GM12873 (cell line): ENCODE measurements around the gene PLEKHD1.
A peak's percentile ranks its signal among the peaks of the same experiment; 100 is the strongest.

Source experiments
- TF ChIP-seq, protein P1 (sequence below): IDR thresholded peaks from 2 replicates; pipeline ENCODE4 v1.5.1; 2012; ENCODE audit warnings: low read depth, mild to moderate bottlenecking, moderate library complexity, low read length, control low read depth; ENCODE audit not compliant: insufficient read depth; ENCODE audit errors: missing control alignments

PLEKHD1 gene

GRCh38 chr14:69531135-69531534, 46.6 kb downstream of the PLEKHD1 start:
- TF ChIP-seq, protein P1, sequence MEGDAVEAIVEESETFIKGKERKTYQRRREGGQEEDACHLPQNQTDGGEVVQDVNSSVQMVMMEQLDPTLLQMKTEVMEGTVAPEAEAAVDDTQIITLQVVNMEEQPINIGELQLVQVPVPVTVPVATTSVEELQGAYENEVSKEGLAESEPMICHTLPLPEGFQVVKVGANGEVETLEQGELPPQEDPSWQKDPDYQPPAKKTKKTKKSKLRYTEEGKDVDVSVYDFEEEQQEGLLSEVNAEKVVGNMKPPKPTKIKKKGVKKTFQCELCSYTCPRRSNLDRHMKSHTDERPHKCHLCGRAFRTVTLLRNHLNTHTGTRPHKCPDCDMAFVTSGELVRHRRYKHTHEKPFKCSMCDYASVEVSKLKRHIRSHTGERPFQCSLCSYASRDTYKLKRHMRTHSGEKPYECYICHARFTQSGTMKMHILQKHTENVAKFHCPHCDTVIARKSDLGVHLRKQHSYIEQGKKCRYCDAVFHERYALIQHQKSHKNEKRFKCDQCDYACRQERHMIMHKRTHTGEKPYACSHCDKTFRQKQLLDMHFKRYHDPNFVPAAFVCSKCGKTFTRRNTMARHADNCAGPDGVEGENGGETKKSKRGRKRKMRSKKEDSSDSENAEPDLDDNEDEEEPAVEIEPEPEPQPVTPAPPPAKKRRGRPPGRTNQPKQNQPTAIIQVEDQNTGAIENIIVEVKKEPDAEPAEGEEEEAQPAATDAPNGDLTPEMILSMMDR: no peak

DNA sequence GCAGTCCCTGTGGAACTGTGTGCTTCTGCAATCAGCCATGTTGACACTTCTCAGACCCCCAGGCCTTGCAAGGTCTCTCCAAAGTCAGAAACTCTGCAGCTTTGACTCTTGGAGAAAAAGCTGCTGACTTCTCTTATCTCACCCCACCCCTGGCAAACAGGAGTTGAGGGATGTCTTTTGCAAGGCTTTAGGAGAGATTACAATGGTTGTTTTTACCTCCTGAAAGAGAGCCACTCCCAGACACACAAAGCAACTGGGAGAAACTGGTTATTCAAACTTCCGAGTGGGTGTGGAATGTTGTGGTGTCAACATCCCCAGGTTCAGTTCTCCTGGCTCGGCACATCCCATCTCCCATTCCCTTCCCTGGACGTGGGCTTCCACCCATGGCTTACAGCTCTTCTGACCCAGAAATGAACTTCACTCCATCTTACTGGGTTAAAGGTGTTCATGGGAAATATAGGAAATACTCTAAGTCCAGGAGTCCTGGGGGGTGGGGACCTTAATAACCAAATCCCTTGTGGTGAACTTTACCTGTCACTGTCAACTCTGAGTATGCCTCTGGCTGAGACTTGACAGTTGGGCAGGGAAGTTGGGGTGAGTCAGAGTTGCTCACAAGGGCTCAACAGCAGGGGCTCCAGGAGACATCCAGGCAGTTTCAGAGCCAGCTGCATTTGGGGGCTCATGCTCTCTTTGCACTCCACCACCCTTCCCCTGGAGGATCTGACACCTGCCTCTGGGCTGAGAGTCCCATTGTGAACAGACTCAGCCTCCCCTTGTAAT, 48.2 kb downstream of the PLEKHD1 start:
- TF ChIP-seq, protein P1: no peak

DNA sequence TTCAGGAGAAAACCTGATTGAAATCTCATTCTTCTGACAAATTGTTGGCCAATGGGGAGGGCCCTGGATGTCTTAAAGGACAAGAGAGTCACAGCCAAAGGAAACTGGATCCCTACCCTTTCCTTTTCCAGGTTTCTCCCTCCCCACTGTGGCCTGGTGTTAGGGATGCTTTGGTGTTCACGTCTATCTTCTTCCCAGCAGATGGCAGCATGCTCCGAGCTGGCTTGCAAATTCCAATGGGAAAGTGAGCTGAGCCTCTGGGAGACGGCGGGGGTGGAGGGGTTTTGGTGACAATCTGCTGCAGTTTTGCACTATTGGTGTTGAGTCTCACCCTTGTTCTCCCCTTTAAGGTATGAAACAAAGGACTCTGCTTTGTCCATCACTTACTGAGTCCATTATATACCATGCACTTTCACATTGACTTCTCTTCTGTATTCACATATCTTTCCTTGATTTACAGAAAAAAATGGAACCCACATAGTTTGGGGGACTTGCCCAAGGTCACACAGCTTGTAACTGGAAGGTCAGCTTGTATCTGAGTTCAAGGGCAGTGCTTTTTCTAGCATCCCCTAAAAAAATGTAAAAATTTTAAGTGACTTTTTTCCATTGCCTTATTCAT, 50.8 kb downstream of the PLEKHD1 start:
- TF ChIP-seq, protein P1: peak; percentile 57

- TF ChIP-seq, protein P1: no peak
Measured at GRCh38 chr14:69536971-69537370, 52.4 kb downstream of the PLEKHD1 start.

- TF ChIP-seq, protein P1: no peak
Measured at GRCh38 chr14:69537900-69538299, 53.4 kb downstream of the PLEKHD1 start.

- TF ChIP-seq, protein P1: no peak
Measured at GRCh38 chr14:69538766-69539165, 54.2 kb downstream of the PLEKHD1 start.

- TF ChIP-seq, protein P1: no peak
Measured at GRCh38 chr14:69539631-69540410, 55.3 kb downstream of the PLEKHD1 start.
